SU-DHL-6 (cell line): ENCODE results near the gene CASQ2.

Experiments used
- CTCF ChIP-seq: fragments of 200-600 bp; sonication (generic); IDR thresholded peaks from one replicate; pipeline ENCODE4 v1.5.1; 2017; ENCODE audit warnings: antibody characterized with exemption, mild to moderate bottlenecking, low read length, moderate library complexity; ENCODE audit not compliant: insufficient read depth, poor library complexity, severe bottlenecking
- EZH2phosphoT487 ChIP-seq: fragments of 200-600 bp; sonication (generic), shearing (Covaris generic); conservative IDR thresholded peaks from 2 replicates; pipeline ENCODE4 v1.6.1; 2018; ENCODE audit warnings: mild to moderate bottlenecking, antibody characterized with exemption, low read length, moderate library complexity, mixed read lengths

- TF ChIP-seq CTCF = no peak
- TF ChIP-seq EZH2phosphoT487 = no peak
Measured at GRCh38 chr1:115744646-115745275, 23.8 kb downstream of the CASQ2 start.
